GM18505 (cell line): ENCODE results near the gene GRID1.

Experiments used
- ATAC-seq: cut with Tn5 transposase; IDR thresholded peaks from one replicate; pipeline ENCODE4 v1.9.1; 2021; ENCODE audit not compliant: unreplicated experiment
- POLR2A ChIP-seq: IDR thresholded peaks from 4 replicates; pipeline ENCODE4 v1.6.1; 2011; ENCODE audit warnings: borderline replicate concordance; ENCODE audit not compliant: insufficient read depth, insufficient read length; ENCODE audit errors: extremely low read depth

The GRID1 gene

GRCh38 chr10:86311906-86312305 is 54.7 kb downstream of the GRID1 start:
- TF ChIP-seq POLR2A, result no peak
- no peak for ATAC-seq

- no peak for TF ChIP-seq POLR2A
- ATAC-seq, result no peak
Observed at GRCh38 chr10:86311190-86311589, 55.4 kb downstream of the GRID1 start.

- TF ChIP-seq POLR2A, result no peak
- no peak for ATAC-seq
Observed at GRCh38 chr10:86310702-86311101, 55.9 kb downstream of the GRID1 start.

DNA sequence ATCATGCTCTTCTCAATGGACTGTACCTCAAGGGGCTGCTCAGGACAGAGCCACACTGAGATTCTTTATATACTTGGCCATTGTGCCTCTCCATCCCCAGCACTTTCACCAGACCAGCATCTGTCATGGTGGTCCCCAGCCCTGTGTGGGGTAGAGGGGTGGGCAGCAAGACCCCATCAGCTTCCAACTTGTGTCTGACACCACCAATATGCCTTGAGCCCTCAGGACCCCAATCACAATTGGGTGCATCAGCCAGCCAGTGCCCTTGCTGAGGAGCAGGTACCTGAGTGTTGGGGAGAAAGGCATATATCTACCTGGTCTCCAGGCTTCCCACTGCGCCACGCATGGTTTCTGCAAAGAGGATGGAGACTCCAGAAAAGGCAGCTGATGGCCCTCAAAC is 56.3 kb downstream of the GRID1 start:
- no peak for TF ChIP-seq POLR2A
- ATAC-seq, result no peak

DNA sequence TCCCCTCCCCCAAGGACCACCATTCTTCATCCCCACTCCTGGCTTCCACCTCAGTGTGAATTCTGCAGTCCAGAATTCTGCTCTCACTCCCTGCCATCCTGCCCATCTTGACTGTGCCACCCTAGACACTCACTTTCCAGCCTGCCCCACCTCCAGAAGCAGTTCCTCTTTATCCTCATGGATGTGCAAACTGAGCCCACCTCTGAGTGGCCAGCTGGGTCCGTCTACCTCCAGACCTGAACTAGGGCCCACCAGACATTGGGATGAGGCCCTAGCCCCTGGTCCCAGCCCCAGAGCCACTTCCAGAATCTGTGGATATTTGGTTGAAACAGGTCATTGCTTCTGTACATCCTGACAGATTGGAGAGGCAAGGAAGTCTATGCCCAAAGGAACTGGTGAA is 58.5 kb downstream of the GRID1 start:
- no peak for ATAC-seq
- TF ChIP-seq POLR2A, result no peak

GRCh38 chr10:86306628-86307278 is 59.8 kb downstream of the GRID1 start:
- no peak for TF ChIP-seq POLR2A
- ATAC-seq, result no peak

DNA sequence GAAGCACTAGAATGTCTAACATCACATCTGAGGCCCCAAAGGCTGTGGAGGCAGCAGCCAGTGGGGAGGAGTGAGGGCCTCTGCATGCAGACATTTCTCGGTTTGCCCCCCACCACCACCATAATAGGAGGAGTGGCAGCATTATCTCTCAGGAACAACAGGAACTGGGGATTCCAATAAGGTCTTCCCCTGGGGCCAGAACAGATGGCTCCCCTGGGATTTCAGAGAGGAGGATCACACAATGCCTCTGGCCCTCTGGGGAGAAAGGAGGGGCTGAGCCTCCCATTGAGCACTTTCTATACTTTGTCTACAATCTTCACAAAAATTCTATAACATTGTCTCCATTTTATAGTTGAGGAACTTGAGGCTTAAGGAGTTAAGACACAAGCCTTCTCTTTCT is 61.1 kb downstream of the GRID1 start:
- no peak for ATAC-seq
- no peak for TF ChIP-seq POLR2A

GRCh38 chr10:86304436-86304835 is 62.2 kb downstream of the GRID1 start:
- TF ChIP-seq POLR2A, result no peak
- no peak for ATAC-seq

GRCh38 chr10:86303626-86304025 is 63.0 kb downstream of the GRID1 start:
- ATAC-seq, result no peak
- TF ChIP-seq POLR2A, result no peak

DNA sequence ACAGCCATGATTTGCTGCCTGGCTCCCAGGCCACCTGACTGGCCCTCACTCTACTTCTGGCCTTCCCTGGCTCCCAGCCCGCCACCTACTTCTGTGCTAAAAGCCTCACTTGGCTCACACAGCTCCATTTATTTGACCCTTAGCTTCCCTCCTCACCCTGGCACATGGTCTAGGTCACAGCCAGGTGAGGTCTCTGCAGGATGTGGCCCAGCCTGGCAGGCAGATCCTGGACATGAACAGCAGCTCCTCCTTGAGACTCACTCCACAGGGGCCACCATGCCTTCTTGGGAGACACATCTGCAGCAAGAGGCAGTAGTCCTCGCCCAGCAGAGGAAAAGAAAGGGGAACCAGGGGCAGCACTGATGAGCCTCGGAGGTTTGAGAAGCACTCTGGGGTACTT is 64.6 kb downstream of the GRID1 start:
- ATAC-seq, result no peak
- TF ChIP-seq POLR2A, result no peak

DNA sequence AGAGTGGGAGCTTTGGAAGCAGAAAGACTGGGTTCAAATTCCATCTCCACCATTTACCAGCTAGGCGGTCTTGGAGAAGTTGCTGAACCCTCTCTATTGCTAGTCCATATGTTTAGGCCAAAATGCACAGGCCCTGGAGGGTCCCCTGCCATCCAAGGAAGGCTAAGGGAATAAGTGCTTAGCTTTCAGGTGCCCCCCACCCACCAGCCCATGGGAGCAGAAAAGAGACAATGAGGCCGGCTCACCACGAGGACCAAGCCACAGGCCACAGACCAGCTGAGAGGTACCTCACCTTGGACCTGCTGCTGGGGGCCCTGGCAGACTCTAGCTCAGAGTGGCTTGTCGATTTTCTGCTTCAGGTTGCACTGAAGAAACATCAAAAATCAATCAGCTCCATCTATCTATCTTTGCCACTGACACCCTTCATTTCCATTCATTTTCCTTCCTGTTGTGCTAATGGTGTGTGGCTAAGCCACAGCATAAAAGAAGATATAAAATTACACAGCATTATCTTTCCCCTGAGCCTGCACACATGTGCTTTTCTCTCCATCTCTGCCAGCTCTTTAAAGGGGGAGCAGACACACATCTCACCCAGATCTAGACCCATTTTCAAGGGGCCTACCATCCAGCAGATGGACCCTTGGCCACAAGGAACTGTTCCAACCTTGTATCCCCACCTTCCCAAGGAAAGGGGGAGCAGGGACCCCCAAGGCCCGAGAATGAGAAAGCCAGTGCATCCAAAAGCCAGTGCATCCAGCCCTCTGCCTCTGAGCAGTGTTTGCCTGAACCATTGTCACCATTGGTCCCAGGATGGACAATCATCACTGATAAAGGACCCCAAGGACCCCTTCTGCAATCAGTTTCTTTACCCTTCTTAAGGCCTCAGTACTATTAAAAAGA is 65.4 kb downstream of the GRID1 start:
- ATAC-seq, result no peak
- TF ChIP-seq POLR2A, result no peak

GRCh38 chr10:86300399-86300925 is 66.1 kb downstream of the GRID1 start:
- TF ChIP-seq POLR2A, result no peak
- no peak for ATAC-seq

DNA sequence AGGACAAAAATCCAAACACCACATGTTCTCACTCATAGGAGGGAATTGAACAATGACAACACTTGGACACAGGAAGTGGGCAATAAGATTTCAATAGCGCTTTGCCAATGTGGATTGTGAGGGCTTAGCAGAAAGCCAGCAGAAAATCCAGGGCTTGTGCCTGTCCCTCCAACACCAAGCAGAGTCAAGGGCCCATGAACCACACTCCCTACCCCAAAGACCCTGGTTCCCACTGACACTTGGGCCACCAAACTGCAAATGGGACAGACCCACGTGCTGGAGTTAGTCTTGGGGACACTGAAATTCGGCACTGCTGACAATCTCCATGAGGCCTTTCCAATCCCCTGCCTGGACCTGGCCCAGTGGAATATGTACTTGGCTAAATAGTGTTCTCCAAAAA is 67.0 kb downstream of the GRID1 start:
- ATAC-seq, result no peak
- TF ChIP-seq POLR2A, result no peak

DNA sequence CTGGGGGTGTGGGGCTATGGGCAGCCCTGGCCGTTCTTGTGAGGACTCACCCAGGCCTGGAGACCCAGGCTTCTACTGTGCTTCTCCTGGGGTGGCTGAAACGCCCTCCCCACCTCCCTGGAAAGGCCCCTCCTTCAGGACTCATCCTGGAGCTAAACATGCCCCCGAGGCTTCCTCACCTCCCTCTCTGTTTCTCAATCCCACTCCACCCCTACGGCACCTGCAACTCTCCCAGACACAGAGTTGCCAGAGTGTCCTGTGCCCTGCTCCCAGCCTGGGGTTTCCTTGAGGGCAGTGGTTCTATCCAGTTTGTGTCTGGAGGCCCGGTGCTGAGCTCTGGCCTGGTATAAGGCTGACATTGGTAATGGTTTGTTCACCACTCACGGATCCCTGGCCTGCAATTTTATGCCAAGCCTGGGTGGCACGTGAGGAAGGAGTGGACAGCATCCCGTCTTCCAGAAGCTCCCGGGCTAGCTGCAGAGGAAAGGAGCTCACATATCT is 68.0 kb downstream of the GRID1 start:
- no peak for TF ChIP-seq POLR2A
- ATAC-seq, result no peak
